ENCODE results near the gene EDAR. TPM values are rescaled to one million over a fixed set of nuclear protein-coding genes. Genes with fewer than 3 reads are reported as not detected.

EDAR gene
- total RNA-seq, 6 donors from 2014 or later, result under 0.01 to 0.13 (median 0.09) TPM; not detected in 3

DNA sequence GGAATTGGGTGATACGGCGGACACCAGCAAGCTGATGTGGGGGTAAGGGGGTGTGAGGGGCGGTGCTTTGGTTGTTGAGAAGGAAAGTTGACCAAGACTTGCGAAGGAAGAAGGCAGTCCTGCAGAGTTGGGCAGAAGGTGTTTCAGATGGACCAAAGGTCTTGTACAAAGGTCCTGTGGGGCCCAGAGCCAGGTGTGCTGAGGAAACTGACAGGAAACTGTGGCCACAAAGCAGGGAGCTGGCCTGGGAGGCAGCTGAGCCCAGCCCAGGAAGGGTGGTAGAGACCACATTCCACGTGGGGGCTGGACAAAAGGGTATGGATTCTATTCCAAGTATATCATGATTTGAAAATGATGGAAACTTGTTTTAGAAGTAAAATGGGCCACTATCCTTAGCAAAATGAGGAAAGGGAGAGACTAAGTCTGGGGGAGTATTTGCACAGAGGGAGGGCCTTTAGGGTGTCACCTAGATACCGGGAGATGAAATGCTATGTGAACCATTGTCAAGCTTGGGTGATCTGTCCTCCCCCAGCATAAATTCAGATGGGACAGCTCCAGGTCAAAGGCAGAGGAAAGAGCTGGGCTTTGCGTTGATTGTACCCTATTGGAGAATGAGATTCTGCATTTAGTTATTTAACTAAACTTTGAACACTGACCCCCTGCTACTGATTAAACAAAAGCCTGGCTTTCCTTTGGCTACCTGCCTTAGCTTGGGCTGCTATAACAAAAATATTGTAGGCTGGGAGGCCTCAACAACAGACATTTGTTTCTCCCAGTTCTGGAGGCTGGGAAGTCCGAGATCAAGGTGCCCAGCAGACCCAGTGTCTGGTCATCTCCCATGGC lies 4.3 kb upstream of the EDAR start:
- no peak overlapping the region for H3K4me3 ChIP-seq
- no peak overlapping the region for H3K27ac ChIP-seq
- no peaks in the 10 kb centered on the region for H3K9me3 ChIP-seq
- WGBS, 2 donors, result 87 to 93% methylated on average over 8 of the region's 8 CpGs
- ATAC-seq (ENCODE audit: low FRiP score in 2 of 2), result no peak
- TF ChIP-seq POLR2AphosphoS5 (IDR thresholded peaks at IDR 0.05) (no peak), EP300 (IDR thresholded peaks at IDR 0.05) (no peak), POLR2A (IDR thresholded peaks at IDR 0.05) (no peak)
- TF ChIP-seq, protein P1, sequence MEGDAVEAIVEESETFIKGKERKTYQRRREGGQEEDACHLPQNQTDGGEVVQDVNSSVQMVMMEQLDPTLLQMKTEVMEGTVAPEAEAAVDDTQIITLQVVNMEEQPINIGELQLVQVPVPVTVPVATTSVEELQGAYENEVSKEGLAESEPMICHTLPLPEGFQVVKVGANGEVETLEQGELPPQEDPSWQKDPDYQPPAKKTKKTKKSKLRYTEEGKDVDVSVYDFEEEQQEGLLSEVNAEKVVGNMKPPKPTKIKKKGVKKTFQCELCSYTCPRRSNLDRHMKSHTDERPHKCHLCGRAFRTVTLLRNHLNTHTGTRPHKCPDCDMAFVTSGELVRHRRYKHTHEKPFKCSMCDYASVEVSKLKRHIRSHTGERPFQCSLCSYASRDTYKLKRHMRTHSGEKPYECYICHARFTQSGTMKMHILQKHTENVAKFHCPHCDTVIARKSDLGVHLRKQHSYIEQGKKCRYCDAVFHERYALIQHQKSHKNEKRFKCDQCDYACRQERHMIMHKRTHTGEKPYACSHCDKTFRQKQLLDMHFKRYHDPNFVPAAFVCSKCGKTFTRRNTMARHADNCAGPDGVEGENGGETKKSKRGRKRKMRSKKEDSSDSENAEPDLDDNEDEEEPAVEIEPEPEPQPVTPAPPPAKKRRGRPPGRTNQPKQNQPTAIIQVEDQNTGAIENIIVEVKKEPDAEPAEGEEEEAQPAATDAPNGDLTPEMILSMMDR (IDR thresholded peaks at IDR 0.05), result no peak
- no peaks in the 10 kb centered on the region for H3K27me3 ChIP-seq
- DNase-seq, result no peak
- peaks cover 0 to 8% (median 4%) of the 10 kb centered on the region in 4 donors for H3K4me1 ChIP-seq
- H3K36me3 ChIP-seq, result no peaks in the 10 kb centered on the region

DNA sequence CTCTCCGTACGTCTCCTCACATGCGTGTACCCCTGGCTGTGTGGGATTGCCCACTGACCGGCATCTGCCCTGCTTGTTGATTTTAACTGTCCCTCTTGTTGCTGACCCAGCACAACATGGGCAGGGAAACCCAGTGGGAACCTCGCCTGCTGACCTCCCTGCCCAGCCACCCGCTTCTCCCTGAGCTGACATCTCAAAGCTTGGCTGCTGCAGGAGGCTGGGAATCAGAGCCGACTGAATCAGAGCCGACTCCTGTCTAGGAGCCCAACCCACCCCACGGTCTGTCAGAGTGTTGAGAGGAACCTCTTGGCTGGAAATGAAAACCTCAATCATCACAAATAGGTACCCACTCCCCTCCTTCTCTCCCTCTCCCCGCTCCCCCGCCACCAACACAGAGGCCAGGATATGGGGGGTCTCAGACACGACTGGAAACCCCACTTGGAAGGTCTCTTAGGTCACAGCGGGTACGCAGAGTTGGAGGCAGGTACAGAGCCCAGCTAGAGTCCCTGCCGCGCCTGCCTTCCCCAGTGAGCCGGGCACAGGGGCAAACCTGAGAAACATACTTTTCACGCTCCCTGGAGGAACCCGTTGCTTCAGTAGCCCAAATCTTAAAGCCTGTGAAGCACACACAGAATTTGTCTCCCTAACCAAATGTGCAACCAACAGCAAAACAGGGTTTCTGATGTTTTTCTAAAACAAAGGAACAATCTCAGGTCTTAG lies 784 bp downstream of the EDAR start:
- H3K9me3 ChIP-seq, result no peaks in the 10 kb centered on the region
- H3K4me3 ChIP-seq, result peak overlapping the region in 1 of 4 donors; percentile 9
- DNase-seq (no peak), ATAC-seq (ENCODE audit: low FRiP score in 2 of 2) (peak in 1 of 2 donors; percentile 32)
- TF ChIP-seq POLR2A (IDR thresholded peaks at IDR 0.05) (no peak), EP300 (IDR thresholded peaks at IDR 0.05) (no peak), POLR2AphosphoS5 (IDR thresholded peaks at IDR 0.05) (no peak)
- TF ChIP-seq, protein P1 (IDR thresholded peaks at IDR 0.05), result no peak
- 62 to 63% methylated on average over 15 to 19 of the region's 19 CpGs for WGBS, 2 donors
- no peaks in the 10 kb centered on the region for H3K27me3 ChIP-seq
- H3K27ac ChIP-seq, result no peak overlapping the region
- H3K4me1 ChIP-seq, result peaks cover 0 to 8% (median 4%) of the 10 kb centered on the region in 4 donors
- no peaks in the 10 kb centered on the region for H3K36me3 ChIP-seq

DNA sequence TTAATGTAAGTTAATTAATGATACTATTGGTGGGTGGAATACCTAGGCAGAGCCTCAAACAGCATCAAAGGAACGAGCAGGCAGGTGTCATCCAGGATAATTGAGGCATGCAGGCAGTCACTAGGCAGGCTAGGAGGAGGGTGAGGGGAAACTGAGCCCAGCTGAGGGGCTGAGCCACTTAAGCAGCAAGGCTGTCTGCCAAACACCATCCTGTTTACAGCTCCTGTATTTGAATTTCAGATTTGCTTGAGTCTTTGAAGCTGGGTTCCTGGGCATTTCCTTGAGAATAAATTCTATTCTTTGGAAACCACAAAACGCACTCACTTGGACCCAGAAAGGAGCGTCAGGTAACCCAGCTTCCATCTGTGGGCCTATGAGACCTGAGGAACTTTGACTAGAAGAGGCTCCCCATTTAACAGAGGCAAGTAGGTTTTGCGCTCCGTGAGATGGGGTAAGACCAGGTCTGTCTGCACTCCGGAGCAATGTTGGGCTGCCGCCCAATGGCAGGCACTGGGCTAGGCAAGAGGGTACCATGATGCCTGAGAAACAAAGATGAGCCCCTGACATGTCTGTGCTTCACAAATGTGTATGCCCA lies 2.0 kb downstream of the EDAR start:
- Histone ChIP-seq H3K9me3 (no peaks in the 10 kb centered on the region), H3K36me3 (no peaks in the 10 kb centered on the region), H3K4me3 (no peak overlapping the region), H3K27me3 (no peaks in the 10 kb centered on the region), H3K4me1 (peaks cover 3 to 8% (median 4%) of the 10 kb centered on the region in 4 donors), H3K27ac (no peak overlapping the region)
- ATAC-seq (ENCODE audit: low FRiP score in 2 of 2) (no peak), DNase-seq (no peak)
- WGBS, 2 donors, result 79 to 91% methylated on average over 7 of the region's 7 CpGs
- TF ChIP-seq POLR2AphosphoS5 (IDR thresholded peaks at IDR 0.05), result no peak
- TF ChIP-seq POLR2A (IDR thresholded peaks at IDR 0.05), result no peak
- TF ChIP-seq EP300 (IDR thresholded peaks at IDR 0.05), result no peak
- TF ChIP-seq, protein P1 (IDR thresholded peaks at IDR 0.05), result no peak

DNA sequence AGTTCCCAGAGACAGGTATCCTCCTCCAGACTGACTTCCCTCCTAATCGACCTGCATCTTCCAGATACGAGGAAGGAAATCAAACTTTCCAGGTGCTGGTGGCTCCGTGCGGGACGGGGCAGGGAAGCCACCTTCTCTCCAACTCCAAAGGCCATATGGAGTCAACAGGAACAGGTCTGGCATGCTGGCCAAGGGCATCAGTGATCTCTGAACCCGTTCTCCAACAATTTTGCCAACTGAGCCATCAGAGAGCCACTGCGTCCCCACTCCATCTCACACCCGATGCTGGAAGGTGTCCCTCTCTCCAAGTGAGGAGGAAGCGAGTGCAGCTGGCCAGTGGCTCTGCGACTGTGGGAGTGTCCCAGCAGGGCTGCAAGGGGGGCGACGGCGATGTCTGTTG lies 5.4 kb downstream of the EDAR start:
- no peak for TF ChIP-seq POLR2AphosphoS5 (IDR thresholded peaks at IDR 0.05)
- TF ChIP-seq POLR2A (IDR thresholded peaks at IDR 0.05), result no peak
- TF ChIP-seq EP300 (IDR thresholded peaks at IDR 0.05), result no peak
- TF ChIP-seq, protein P1 (IDR thresholded peaks at IDR 0.05), result no peak
- no peak for ATAC-seq (ENCODE audit: low FRiP score in 2 of 2)
- H3K36me3 ChIP-seq, result no peaks in the 10 kb centered on the region
- H3K4me1 ChIP-seq, result peaks cover under 1 to 6% (median 4%) of the 10 kb centered on the region in 4 donors
- H3K9me3 ChIP-seq, result no peaks in the 10 kb centered on the region
- no peak overlapping the region for H3K27ac ChIP-seq
- no peak overlapping the region for H3K4me3 ChIP-seq
- no peaks in the 10 kb centered on the region for H3K27me3 ChIP-seq
- DNase-seq, result no peak
- 92 to 95% methylated on average over 13 of the region's 13 CpGs for whole genome bisulfite sequencing, 2 donors

Measured in upper lobe of left lung (tissue), 6 donors.